Activated CD4-positive, alpha-beta T cell treated with anti-CD3 and anti-CD28 coated beads, Interleukin-2, amount 50 U/mL, for 16 hours (primary cell): ENCODE data around the gene GKN1.
"Not testable (repeated sequence)": the region's sequence is repeated elsewhere in the genome, so short reads cannot be mapped to it uniquely, and the experiment has no call there.

Experiments used
- DNase-seq: peaks from one replicate; pipeline ENCODE4 v3.0.0-alpha.2; 2020

GKN1 gene, protein sequence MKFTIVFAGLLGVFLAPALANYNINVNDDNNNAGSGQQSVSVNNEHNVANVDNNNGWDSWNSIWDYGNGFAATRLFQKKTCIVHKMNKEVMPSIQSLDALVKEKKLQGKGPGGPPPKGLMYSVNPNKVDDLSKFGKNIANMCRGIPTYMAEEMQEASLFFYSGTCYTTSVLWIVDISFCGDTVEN

DNA sequence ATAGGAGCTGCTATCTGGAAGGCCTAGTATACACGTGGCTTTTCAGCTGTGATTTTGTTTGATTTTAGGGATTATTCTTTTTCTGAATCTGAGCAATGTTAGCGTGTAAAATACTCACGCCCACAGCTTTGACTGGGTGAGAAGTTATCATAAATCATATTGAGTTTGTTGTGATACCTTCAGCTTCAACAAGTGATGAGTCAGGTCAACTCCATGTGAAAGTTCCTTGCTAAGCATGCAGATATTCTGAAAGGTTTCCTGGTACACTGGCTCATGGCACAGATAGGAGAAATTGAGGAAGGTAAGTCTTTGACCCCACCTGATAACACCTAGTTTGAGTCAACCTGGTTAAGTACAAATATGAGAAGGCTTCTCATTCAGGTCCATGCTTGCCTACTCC is at the start of gene GKN1:
Gene GKN1, plus strand, starts transcription at position 386 of the 400 bp plus-strand sequence. CDS start 42 bp downstream, outside the sequence.
- DNase-seq: no peak

DNA sequence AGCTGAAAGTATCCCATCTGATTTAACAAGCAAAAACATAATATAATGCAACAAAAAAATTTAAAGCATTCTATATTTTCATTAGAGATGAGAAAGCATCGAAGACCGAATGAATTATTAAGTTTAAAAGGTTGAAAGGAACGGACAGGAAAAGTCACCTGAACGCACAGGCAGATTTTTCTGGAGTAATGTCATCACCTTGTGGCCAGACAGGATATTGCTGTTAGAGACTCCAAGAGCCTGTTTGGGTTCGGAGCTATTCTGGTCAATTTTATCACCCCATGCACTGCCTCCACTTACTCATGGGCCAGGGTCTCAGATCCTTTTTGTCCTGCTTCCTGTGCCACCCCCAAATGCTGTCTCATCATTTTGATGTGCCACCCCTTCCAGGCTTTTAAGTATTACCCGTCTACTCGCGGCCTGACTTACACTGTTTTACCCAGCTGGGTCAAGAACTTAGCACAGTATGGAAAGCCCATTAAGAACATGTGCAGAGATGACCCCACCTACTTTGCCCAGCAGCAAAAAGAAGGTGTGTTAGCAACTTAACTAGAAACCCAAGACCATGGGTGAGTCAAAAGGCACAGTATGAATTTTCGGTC is 49.0 kb upstream of the GKN1 start:
- peak; percentile 67 for DNase-seq

DNA sequence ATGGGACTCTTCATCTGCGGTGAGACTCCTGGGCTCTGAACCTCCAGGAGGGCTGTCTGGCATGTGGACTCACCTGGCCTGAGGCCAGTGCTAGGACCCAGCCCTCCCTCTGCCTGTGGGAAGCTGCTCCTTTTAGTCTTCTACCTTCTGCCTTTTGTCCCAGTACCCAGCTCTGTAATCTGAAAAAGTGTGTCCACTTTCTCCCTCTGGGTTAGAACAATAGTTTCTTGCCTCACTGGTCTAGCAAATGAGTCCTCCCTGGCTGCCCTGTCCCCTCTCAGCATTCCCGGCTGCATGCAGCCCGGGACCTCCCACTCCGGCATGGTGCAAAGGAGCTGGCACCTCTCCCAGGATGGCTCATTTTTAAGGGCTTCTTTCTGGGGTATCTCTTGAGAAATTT is 47.6 kb upstream of the GKN1 start:
- no peak for DNase-seq

DNA sequence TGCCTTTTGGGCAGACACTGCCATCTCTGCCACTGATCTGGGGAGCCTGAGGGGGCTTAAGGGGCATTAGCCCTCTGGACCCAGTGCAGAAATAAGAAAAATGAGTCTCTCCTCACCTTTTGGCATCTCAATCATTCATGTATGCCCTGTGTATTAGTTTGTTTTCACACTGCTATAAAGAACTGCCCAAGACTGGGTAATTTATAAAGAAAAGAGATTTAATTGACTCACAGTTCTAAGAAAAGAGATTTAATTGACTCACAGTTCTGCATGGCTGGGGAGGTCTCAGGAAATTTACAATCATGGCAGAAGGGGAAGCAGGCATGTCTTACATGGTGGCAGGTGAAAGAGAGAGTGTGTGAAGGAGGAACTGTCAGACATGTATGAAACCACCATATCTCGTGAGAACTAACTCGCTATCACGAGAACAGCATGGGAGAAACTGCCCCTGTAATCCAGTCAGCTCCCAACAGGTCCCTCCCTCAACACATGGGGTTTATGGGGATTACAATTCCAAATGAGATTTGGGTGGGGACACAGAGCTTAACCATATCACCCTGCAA is 43.2 kb upstream of the GKN1 start:
- no peak for DNase-seq

DNA sequence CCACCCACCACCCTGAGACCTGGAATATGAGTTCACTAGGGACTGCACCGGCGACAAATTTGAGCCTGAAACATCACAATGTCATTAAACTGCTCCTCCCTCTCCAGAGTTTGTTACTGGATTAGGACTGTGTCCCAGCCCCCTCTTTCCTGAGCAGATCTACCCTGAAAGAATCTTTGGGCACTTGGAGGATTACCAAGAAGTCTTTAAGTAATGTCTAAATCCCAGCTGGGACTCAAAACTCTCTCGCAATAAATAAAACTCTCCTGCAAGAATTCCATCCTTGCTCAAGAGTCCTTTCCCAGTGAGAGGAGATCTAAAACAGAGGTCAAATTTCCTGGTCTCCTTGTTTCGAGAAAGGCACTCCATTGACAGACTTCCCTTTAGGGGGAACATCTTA is 42.6 kb upstream of the GKN1 start:
- DNase-seq: no peak

DNA sequence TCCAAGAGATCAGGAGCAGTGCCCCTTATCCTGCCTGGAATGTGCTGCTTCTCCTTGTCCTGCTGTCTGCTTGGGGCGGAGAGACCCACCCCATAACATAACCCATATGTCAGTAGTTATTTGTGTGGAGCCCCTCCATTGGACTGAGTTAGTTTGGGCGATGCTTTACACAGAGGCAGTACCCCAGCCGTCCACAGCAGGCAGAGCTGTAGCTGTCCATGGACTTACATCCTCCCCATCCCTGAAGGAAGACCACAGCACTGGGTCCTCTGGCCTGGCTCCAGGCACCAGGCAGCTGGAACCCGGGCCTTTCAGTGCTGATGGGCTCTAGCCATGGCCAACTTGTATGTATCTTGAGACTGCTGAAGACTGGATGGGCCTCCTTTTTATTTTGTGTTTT is 42.0 kb upstream of the GKN1 start:
- DNase-seq: no peak

DNA sequence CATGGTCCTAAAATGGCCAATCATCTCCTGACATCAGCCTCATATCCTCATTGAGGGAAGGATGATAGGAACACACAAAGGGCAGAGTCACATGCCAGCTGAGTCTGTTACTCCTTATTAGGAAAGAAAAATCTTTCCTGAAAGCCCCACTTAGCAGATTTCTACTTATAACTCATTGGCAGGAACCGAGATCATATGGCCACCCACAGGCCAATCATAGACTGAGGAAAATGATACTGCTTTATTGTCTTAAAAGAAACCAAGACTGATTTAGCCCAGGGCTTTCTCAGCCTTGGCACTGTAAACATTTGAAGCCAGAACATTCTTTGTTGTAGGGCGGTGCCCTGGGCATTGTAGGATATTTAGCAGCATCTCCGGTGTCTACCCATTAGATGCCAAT is 40.4 kb upstream of the GKN1 start:
- no peak for DNase-seq

DNA sequence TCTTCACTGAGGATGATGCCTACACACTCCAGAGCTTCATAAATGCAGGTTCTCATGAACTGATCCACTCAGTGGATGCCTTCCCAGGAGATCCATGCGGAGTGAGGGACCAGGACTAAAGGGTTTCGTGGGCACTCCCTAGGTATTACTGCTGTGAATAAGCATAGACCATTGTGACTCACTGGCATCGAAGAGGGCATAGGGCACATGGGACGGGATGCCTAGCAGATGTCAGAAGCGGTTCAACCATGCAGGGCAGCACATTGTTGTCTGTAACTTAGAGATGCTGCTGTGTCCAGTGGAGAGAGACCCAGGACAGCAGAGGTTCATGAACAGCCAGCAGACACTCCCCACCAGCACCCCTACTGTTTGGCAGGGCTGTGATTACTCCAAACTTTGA is 39.0 kb upstream of the GKN1 start:
- no peak for DNase-seq

DNA sequence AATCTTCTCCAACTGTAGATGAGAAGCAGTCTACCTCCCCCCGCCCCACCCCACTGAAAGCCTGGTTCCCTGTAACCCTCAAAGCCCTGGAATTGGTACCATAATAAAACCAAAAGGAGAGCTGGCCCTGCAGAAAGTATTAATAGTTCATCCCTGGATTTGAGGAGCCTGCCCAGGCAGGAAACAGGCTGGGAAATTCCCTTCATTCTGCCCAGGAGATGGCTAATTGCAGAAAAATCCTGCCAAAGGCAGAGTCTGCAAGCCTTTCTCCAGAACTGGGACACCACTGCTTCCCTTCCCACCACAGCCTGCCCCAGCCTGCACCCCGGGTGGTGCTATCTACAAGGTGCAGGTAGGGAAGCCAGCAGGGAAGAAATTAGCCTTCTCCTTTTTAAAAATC is 38.0 kb upstream of the GKN1 start:
- no peak for DNase-seq

DNA sequence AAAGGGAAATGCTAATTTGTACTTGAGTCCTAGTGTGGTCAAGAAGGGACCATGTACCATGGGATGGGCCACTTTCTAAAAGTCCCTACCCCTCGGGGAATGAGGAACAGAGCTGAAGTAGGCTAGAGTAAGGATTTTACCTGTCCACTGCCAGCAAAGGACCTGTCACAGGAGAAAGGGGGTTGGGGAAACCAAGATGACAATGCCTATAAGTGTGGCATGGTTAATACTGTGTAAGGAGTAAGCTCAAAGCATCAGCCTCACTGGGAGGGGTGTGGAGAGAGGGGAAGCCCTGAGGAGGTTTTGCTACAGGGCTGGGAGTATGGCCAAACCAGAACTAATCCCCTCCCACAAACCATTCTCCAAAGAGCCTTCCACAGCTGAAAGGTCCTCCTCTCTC is 37.5 kb upstream of the GKN1 start:
- no peak for DNase-seq

DNA sequence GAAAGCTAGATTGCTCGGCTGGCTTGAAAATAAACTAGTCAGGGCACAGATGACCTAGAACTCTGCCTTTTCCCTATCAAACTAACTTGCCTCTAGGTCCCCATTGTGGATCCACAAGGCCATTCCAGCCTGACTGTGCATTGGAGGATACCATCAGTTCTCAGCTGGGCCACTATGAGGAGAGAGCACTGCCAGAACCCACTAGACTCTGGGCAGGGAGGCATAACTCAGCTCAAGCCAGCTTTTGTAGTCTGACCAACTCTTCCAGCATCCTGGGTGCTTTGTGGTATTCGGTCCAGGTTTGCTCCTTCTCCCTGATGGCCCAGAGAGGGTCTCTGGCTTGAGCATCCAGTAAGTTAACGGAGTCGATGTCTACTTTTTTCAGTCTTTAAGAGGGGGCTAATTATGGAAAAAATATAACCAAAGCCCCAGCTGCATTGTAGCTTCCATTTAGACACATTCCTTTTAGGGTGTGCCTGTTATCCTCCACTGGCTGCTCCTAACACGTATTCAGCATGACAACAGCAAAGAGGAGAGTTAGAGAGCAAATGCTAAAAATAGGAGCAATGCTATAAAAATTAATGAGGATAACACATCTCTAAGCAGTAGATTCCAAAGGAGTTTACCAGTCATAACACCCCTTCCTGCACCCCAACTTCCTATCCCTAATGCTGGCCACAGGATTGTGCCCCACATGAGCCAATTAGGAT is 36.9 kb upstream of the GKN1 start:
- no peak for DNase-seq

DNA sequence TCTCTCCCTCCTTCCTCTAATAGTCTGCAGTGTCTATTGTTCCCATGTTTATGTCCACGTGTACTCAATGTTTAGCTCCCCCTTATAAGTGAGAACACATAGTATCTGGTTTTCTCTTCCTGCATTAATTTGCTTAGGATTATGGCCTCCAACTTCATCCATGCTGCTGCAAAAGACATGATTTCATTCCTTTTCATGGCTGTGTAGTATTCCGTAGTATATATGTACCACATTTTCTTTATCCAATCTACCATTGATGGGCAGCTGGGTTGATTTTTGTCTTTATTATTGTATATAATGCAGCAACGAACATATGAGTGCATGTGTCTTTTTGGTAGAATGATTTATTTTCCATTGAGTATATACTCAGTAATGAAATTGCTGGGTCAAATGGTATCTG is 35.5 kb upstream of the GKN1 start:
- no peak for DNase-seq

DNA sequence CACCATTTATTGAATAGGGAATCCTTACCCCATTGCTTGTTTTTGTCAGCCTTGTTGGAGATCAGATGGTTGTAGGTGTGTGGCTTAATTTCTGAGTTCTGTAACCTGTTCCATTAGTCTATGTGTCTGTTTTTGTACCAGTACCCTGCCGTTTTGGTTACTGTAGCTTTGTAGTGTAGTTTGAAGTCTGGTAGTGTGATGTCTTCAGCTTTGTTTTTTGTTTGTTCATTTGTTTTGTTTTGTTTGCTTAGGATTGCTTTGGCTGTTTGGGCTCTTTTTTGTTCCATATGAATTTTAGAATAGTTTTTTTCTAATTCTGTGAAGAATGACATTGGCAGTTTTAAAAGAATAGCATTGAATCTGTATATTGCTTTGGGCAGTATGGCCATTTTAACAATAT is 34.5 kb upstream of the GKN1 start:
- DNase-seq: no peak

DNA sequence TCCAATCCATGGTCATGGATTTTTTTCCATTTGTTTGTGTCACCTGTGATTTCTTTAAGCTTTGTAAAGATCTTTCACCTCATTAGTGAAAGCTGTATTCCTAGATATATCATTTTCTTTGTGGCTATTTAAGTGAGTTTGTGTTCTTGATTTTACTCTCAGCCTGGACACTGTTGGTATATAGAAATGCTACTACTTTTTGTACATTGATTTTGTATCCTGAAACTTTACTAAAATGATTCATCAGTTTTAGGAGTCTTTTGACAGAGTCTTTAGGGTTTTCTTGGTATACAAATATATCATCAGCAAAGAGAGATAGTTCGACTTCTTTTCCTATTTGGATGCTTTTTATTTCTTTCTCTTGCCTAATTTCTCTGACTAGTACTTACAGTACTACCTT is 34.1 kb upstream of the GKN1 start:
- DNase-seq: peak; percentile 39

DNA sequence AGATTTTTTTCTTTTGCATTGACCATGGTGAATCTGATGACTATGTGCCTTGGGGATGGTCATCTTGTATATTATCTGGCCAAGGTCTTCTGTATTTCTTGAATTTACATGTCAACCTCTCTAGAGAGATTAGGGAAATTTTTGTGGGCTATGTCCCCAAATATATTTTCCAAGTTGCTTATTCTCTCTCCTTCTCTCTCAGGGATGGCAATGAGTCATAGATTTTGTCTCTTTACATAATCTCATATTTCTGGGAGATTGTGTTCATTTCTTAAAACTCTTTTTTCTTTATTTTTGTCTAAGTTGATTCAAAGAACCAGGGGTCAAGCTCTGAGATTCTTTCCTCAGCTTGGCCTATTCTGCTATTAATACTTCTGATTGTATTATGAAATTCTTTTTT is 31.6 kb upstream of the GKN1 start:
- no peak for DNase-seq

DNA sequence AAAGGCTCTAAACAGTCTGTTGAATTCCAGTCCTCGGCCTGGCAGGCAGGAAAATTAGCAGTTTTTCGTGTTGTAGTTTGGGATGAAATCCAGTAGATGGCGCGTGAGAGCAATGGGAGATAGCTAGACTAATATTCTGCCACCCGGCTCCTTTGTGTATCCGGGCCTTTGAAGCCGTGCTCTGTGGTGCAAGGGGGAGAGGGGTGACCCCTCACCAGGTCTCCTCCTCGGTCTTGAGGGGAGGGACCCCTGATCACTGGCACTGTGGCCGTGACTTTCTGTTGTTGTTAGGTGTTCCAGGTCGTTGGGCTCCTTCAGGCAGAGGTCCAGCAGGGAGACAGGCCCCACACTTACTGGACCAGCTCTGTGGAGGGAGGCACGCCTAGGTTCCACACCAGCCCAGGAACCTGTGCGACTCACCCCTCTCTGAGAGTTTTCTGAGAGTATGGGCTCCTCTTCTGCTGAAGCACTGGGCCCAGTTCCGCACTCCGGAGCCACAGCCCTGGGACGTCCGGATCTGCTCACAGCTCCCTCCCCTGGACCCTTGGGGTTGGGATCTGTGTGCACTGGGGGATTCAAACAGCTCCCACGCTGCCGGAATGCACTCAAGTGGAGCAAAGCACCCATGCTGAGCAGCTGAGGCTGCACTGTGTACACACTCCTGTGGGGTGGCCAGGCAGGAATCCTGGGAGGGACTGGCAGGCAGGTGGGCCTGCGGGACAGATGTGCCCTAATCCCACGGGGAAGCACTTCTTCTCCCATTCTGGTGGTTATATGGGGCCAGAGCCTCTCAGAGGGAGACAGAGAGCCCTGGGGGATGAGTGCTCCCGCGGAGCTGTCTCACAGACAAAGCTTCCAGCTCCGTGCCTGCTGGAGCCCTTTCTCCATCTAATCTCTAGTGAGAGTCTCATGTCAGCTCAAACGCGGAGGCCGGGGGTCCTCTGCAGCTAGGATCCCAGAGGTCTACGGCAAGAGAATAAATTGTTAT is 30.6 kb upstream of the GKN1 start:
- DNase-seq: peak; percentile 58

DNA sequence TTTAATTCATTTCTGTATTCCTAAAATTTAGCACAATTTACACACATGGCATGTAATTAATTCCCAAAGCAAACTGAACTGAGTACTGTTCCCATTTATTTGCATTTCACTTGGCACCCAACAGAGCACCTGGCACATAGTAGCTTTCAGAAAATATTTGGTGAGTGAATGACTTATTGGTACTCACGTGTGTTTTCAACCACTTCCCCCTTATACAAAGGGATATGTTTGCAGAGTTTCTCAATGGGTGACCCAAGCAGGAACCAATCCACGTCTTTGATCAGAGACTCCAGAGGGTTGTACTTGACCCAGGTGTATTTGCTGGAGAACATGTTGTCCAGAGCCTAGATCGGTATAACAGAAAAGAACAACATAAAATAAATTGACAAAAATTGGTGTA is 28.3 kb upstream of the GKN1 start:
- DNase-seq: no peak

DNA sequence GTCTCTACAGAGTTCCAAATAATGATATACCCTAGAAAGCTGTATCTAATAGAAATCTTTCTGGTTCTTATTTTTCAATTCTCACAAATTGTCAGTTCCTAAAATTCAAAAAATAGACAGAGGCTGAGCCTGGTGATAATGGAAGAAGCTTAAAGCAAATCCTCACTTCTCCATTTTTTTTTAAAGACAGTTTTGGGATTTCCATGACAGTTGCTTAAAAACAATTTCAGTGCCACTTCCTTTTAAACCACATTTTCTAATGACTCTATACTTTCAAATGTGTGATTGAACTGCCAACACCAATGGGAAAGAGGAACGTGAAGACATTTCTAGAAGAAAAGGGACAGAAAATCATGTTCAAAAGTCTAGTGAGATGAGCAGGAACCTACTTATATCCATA is 25.7 kb upstream of the GKN1 start:
- DNase-seq: no peak

DNA sequence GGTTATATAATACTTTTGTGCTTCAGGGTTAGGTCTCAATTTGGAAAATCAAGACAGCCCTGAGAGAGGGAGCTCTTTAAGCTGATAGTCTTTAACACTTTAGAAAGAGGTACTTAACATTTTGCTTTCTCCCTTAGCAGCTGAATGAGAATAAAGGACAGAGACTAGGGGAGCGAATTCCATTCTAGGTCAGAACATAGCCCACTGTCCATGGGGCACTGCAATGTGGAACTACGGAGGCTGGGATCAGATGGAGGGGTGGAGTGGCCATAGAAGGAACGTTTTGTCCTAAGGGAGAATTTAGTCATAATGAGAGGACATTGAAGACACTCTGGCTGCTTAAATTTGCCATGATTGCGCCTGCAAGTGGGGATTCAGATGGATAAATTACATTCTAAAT is 22.5 kb upstream of the GKN1 start:
- DNase-seq: no peak

DNA sequence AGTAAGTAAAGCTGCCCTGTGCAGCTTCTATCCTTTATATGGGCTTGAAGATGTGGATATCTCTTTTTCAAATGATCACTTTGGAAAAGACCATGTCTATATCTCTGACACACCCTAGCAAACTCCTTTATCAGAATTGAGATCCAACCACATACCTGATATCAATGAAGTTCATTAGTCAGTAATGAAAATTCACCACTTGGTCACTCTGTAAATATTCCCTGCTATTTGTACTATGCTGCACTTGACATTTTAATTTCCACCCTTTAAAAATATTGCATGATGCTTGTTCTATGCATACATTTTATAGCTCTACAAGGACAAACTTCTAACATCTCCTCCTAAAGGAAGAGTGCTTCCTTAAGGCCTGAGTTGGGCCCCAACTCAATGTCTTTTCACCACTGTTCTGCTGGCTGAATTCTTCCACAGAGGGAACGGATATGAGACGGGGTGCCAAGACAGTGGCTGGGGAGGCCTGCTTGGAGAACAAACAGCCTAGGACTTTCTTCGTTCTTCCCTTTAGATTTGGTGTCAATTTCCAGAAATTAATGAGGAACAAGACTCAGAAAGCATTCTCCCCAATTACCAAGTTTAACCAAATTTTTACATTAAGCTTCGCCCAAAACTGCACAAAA is 21.4 kb upstream of the GKN1 start, which contains the start of gene GKN2:
Gene GKN2, minus strand, starts transcription at position 7 of the 635 bp plus-strand sequence. CDS start 32 bp downstream, outside the sequence.
- DNase-seq: no peak

DNA sequence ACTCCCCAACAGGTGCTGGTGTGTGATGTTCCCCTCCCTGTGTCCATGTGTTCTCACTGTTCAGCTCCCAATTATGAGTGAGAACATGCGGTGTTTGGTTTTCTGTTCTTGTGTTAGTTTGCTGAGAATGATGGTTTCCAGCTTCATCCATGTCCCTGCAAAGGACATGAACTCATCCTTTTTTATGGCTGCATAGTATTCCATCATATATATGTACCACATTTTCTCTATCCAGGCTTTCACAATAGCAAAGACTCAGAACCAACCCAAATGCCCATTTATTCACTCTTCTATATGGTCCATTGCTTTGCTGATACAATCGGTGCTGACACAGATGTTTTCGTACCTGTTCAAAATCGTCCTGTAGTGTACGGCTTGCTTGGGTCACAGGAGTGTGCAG is 19.0 kb upstream of the GKN1 start:
- not testable (repeated sequence) for DNase-seq

DNA sequence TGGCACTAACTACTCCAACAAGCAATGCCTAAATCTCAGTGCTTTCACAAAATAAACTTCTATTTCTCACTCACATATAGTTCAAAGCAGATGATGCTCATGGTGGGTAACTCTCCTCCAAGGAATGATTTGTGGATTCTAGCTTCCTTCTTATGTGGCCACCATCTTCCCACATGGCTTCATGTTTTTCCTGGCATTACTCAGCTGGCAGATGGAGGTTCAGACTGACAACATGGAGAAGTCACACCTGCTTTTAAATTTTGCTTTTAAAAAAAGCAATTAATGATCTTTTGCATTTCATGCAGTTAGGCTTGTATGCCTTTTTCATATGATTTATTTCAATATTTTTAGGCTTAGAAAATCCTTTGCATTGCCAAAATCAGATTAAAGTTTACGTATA is 15.4 kb upstream of the GKN1 start:
- no peak for DNase-seq
